HFF-Myc (cell line): ENCODE results near the gene KLHL7.

Source experiments
- DNase-seq: peaks from one replicate; pipeline ENCODE4 v3.0.0-alpha.2; 2011; ENCODE audit warnings: low read depth; ENCODE audit errors: extremely low read depth
- H3K4me3 ChIP-seq: replicated peaks from 2 replicates; pipeline ENCODE4 v1.5.1; 2011; ENCODE audit warnings: low read depth, mild to moderate bottlenecking, control low read depth, low read length
- TF ChIP-seq, protein P1 (sequence below): IDR thresholded peaks from 2 replicates; pipeline ENCODE4 v1.5.1; 2012; ENCODE audit warnings: mild to moderate bottlenecking, low read depth, low read length, control low read depth; ENCODE audit errors: missing control alignments

The KLHL7 gene

DNA sequence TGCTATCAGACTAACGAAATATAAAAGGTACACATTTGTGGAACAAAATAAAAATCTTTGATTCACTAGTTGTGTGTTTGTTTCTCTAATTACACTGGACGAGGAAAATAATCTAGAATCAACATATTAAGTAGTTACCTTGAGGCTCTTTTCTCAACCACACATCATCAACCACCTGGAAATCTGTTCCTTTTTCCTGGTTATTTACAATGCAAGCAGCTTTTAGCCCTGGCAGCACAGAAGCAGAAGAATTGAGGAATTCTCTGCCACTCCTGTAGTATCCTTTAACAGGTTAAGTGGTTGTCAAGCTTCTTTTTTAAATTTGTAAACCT, 100.0 kb downstream of the KLHL7 start:
- H3K4me3 ChIP-seq, result no peak overlapping the region
- TF ChIP-seq, protein P1, sequence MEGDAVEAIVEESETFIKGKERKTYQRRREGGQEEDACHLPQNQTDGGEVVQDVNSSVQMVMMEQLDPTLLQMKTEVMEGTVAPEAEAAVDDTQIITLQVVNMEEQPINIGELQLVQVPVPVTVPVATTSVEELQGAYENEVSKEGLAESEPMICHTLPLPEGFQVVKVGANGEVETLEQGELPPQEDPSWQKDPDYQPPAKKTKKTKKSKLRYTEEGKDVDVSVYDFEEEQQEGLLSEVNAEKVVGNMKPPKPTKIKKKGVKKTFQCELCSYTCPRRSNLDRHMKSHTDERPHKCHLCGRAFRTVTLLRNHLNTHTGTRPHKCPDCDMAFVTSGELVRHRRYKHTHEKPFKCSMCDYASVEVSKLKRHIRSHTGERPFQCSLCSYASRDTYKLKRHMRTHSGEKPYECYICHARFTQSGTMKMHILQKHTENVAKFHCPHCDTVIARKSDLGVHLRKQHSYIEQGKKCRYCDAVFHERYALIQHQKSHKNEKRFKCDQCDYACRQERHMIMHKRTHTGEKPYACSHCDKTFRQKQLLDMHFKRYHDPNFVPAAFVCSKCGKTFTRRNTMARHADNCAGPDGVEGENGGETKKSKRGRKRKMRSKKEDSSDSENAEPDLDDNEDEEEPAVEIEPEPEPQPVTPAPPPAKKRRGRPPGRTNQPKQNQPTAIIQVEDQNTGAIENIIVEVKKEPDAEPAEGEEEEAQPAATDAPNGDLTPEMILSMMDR, result no peak

DNA sequence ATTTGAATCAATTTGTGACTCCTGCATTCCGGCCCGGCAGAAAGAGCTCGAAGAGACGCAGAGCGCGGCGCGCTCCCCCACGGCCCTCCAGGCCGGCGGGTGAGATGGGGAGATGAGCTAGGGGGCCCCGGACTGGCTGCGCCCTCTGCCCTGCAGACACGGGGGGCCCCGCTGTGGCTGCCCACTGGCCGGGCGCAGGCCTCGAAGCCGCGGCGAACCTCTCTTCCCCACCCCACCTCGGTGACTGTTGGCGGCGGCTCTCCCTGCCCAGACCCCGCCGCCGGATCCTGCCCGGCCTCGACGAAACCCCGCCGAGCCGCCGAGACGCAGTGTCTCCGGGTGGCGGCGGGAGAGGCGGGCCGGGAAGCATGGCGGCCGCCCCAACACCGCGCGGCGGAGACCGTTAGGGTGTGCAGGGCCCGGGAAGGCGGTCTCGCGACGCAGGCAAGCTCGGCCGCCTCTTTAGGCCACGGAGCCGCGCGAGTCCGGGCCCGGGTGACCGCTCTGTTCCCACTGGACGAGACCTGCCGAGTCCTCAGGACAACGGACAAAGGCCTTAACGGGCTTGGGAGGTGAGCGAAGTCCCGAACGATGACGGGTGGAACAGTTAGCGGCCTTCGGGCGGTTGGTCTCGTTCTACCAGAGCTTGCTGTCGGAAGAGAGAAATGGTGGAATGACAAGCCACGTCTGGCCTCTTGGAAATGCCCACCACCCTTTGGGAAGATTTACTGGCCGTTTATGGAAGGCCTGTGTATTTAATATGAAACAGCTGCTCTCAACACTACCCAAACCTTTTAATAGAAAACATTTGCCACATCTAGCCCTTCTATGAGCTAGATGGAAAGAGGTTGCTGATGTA, 100.6 kb downstream of the KLHL7 start:
- TF ChIP-seq, protein P1, result no peak

More for the DNA sequence above, 100.0 kb downstream of the KLHL7 start:
- DNase-seq, result no peak

DNA sequence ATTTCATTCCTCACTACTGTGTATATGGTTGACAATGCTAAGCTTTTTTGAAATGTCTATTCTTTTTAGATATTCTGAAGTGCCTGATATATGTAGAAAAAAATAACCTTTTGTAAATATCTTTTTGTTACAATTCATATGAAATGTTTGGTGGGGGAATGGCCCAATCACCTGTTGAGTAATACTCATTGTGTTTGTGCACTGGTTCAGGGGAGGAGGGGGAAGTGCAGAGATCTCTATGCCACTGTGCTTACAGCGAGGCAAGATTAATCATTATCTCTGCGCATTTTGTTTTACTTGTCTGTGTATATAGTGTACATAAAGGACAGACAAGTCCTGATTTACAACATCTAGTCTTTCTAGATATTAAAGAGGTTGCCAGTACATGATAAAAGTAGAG, 101.4 kb downstream of the KLHL7 start:
- no peak for DNase-seq
- TF ChIP-seq, protein P1, result no peak
- H3K4me3 ChIP-seq, result no peak overlapping the region

More for the DNA sequence above, 100.6 kb downstream of the KLHL7 start:
- H3K4me3 ChIP-seq, result no peak overlapping the region
- DNase-seq, result no peak

DNA sequence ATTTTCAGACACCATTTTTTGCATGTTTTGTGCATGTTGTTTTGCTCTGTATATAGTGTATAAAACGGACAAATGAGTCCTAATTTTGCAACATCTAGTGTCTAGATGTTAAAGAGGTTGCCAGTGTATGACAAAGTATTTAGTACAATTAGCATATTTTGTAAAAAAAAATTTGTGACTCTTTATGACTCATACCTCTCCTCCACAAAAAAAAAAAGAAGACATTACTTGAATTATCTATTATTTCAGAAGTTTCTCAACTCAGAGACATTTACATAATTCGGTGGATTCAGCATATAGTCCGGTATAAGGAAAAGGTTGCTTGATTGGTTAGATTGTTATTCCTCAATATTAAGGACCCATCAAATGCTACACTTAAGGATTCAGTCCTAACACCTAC, 102.3 kb downstream of the KLHL7 start:
- no peak overlapping the region for H3K4me3 ChIP-seq
- DNase-seq, result no peak
- TF ChIP-seq, protein P1, result no peak

DNA sequence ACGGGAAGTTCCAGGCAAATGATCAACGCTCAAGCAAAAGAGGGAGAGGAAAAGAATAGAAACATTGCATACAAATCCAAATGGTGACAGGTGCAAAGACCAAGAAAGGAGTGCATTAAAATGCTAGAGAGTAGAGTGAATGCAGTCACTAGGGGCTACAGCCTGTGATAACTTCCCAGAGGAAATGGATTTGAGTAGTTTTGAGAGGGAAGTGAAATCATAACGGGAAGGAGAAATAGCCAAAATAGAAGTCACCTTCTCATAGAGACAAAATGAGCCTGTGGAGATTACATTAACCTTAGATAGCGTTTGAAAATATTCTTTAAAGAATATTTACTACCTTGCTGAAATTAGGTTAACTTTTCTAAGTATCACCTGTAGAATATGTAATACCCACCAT, 102.7 kb downstream of the KLHL7 start:
- no peak overlapping the region for H3K4me3 ChIP-seq
- DNase-seq, result no peak

DNA sequence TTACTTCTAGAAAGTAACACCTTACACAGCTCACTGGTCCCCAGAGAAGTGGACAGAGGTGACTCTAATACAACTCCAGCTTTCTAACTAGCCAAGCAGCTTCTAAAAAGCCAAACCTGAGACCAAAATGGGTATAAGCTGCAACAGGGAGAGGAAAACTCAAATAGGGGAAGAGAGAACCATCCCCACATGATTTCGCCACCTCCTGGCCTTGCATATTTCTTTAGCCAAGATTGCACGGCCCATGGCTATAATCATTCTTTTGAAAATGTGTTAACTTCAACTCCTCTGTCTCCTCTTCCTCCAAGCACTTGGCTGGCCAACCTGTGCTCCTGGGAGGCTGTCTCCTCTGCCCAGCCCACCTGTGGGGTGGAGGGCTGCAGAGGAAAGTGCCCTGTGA, 104.9 kb downstream of the KLHL7 start:
- TF ChIP-seq, protein P1, result no peak
- H3K4me3 ChIP-seq, result no peak overlapping the region
- DNase-seq, result no peak

More for the DNA sequence above, 102.7 kb downstream of the KLHL7 start:
- TF ChIP-seq, protein P1, result no peak
